ENCODE results near the gene BFSP1.

The BFSP1 gene

DNA sequence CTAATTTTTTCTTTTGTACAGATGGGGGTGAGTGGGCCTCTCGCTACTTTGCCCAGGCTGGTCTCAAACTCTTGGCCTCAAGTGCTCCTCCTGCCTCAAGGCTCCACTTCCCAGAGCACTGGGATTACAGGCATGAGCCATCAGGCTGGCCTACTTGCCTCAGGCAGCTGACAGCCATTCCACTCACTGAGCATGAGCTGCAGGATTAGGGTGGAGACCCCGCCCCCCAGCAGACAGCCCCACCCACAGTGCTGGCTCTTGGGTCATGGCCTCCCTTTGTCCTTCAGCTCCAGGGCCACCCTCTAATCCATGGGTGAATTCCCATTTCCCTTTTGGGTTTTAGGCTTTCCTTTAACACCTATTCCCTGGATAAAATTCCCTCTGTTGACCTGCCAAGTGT, 82.1 kb downstream of the BFSP1 start:
- no peaks in the 10 kb centered on the region for H3K27me3 ChIP-seq (ENCODE audit: insufficient read depth, low read length)

DNA sequence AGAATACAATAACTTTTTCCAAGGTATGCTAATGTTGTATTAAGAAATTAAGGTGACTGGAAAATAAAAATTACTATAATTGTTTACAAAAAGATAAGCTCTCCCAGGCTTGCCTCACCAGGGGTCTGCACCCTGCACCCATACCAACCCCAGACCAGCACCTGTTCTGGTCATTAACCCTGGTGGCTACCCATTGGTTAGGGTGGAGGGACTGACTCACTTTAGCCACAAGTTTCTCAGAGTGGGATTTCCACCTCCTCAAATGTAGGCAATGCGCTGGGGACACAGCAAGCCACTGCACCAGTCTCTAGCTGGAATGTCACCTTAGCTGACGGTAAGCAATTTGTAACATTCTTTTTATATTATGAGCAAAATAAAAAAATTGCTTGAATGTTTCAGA, 83.1 kb downstream of the BFSP1 start:
- Histone ChIP-seq H3K4me1 (ENCODE audit: insufficient read depth, low read length) (no peaks in the 10 kb centered on the region), H3K27me3 (ENCODE audit: insufficient read depth, low read length) (no peaks in the 10 kb centered on the region), H3K4me3 (ENCODE audit: low read length) (no peak overlapping the region), H3K9ac (ENCODE audit: low read depth, low read length) (no peak overlapping the region), H3K27ac (ENCODE audit: low read length) (no peak overlapping the region), H3K36me3 (ENCODE audit: insufficient read depth, low read depth, low read length) (no peaks in the 10 kb centered on the region), H3K9me3 (ENCODE audit: insufficient read depth, low read depth, low read length) (no peaks in the 10 kb centered on the region)

More for the DNA sequence above, 82.1 kb downstream of the BFSP1 start:
- no peaks in the 10 kb centered on the region for H3K4me1 ChIP-seq (ENCODE audit: insufficient read depth, low read length)
- no peaks in the 10 kb centered on the region for H3K36me3 ChIP-seq (ENCODE audit: insufficient read depth, low read depth, low read length)
- H3K9ac ChIP-seq (ENCODE audit: low read depth, low read length): no peak overlapping the region
- no peaks in the 10 kb centered on the region for H3K9me3 ChIP-seq (ENCODE audit: insufficient read depth, low read depth, low read length)
- H3K4me3 ChIP-seq (ENCODE audit: low read length): no peak overlapping the region
- no peak overlapping the region for H3K27ac ChIP-seq (ENCODE audit: low read length)

DNA sequence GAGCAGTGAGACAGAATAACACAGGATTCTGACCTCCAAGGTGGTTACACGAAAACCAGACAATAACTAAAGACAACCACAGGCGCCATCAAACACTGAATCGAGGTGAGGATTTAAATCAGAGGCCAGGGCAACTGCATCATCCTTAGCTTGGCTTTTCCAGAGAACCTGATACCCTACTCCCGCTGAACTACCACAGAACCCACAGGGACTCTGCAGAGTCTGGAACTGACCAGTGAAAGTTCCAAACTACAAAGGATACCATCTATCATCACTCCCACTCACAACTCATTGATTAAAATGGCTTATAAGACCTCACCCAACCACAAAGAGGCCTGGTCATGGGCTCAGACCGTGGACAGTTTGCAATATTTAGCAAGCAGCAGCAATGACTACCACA, 85.0 kb downstream of the BFSP1 start:
- no peak overlapping the region for H3K9ac ChIP-seq (ENCODE audit: low read depth, low read length)
- no peaks in the 10 kb centered on the region for H3K27me3 ChIP-seq (ENCODE audit: insufficient read depth, low read length)
- no peak overlapping the region for H3K27ac ChIP-seq (ENCODE audit: low read length)
- H3K4me3 ChIP-seq (ENCODE audit: low read length): no peak overlapping the region
- no peaks in the 10 kb centered on the region for H3K4me1 ChIP-seq (ENCODE audit: insufficient read depth, low read length)
- H3K9me3 ChIP-seq (ENCODE audit: insufficient read depth, low read depth, low read length): no peaks in the 10 kb centered on the region
- no peaks in the 10 kb centered on the region for H3K36me3 ChIP-seq (ENCODE audit: insufficient read depth, low read depth, low read length)

- H3K9ac ChIP-seq (ENCODE audit: low read depth, low read length): no peak overlapping the region
- no peaks in the 10 kb centered on the region for H3K36me3 ChIP-seq (ENCODE audit: insufficient read depth, low read depth, low read length)
- H3K27me3 ChIP-seq (ENCODE audit: insufficient read depth, low read length): no peaks in the 10 kb centered on the region
- H3K4me3 ChIP-seq (ENCODE audit: low read length): no peak overlapping the region
- H3K9me3 ChIP-seq (ENCODE audit: insufficient read depth, low read depth, low read length): no peaks in the 10 kb centered on the region
- no peak overlapping the region for H3K27ac ChIP-seq (ENCODE audit: low read length)
- H3K4me1 ChIP-seq (ENCODE audit: insufficient read depth, low read length): no peaks in the 10 kb centered on the region
Measured at GRCh38 chr20:17445543-17445942, 85.6 kb downstream of the BFSP1 start.

GRCh38 chr20:17444091-17444490, 87.1 kb downstream of the BFSP1 start:
- Histone ChIP-seq H3K9ac (ENCODE audit: low read depth, low read length) (no peak overlapping the region), H3K27me3 (ENCODE audit: insufficient read depth, low read length) (no peaks in the 10 kb centered on the region), H3K36me3 (ENCODE audit: insufficient read depth, low read depth, low read length) (no peaks in the 10 kb centered on the region), H3K9me3 (ENCODE audit: insufficient read depth, low read depth, low read length) (no peaks in the 10 kb centered on the region), H3K27ac (ENCODE audit: low read length) (no peak overlapping the region), H3K4me1 (ENCODE audit: insufficient read depth, low read length) (no peaks in the 10 kb centered on the region), H3K4me3 (ENCODE audit: low read length) (no peak overlapping the region)

Measured in iPS-20b (cell line).